H9 (cell line): ENCODE results near the gene SH3PXD2B. TPM values are rescaled to one million over a fixed set of nuclear protein-coding genes. Genes with fewer than 3 reads are reported as not detected.

ENCODE experiments used
- DNase-seq: peaks from one replicate; pipeline ENCODE4 v3.0.0-alpha.2; 2017
- H2AFZ ChIP-seq: one replicate; pipeline ENCODE4 v1.6.1; 2013; ENCODE audit warnings: mild to moderate bottlenecking, low read length, control low read depth, moderate library complexity
- H2AK5ac ChIP-seq: 2 replicates; pipeline ENCODE4 v1.6.1; 2013; ENCODE audit warnings: low read length, control low read depth, mixed read lengths; ENCODE audit not compliant: insufficient read length
- H2BK120ac ChIP-seq: one replicate; pipeline ENCODE4 v1.6.1; 2013; ENCODE audit warnings: low read depth, mild to moderate bottlenecking, low read length, control low read depth, inconsistent platforms; ENCODE audit not compliant: poor library complexity, severe bottlenecking
- H2BK12ac ChIP-seq: 2 replicates; pipeline ENCODE4 v1.6.1; 2013; ENCODE audit warnings: low read length, control low read depth, mixed read lengths, low read depth; ENCODE audit not compliant: insufficient read length
- H2BK15ac ChIP-seq: 2 replicates; pipeline ENCODE4 v1.6.1; 2013; ENCODE audit warnings: low read depth, low read length, control low read depth
- H2BK20ac ChIP-seq: one replicate; pipeline ENCODE4 v1.6.1; 2013; ENCODE audit warnings: low read depth, mild to moderate bottlenecking, low read length, control low read depth, inconsistent platforms; ENCODE audit not compliant: poor library complexity, severe bottlenecking
- H2BK5ac ChIP-seq: 2 replicates; pipeline ENCODE4 v1.6.1; 2013; ENCODE audit warnings: low read length, control low read depth, mixed read lengths; ENCODE audit not compliant: insufficient read length
- H3K14ac ChIP-seq: 2 replicates; pipeline ENCODE4 v1.6.1; 2013; ENCODE audit warnings: low read length, control low read depth; ENCODE audit not compliant: insufficient read depth
- H3K18ac ChIP-seq: 2 replicates; pipeline ENCODE4 v1.6.1; 2013; ENCODE audit warnings: low read depth, mild to moderate bottlenecking, mixed read lengths, low read length, control low read depth; ENCODE audit not compliant: insufficient read length
- H3K23ac ChIP-seq: 2 replicates; pipeline ENCODE4 v1.6.1; 2013; ENCODE audit warnings: low read length, control low read depth, mixed read lengths, low read depth; ENCODE audit not compliant: insufficient read length
- H3K23me2 ChIP-seq: 2 replicates; pipeline ENCODE4 v1.6.1; 2013; ENCODE audit warnings: low read depth, mild to moderate bottlenecking, mixed read lengths, low read length, control low read depth; ENCODE audit not compliant: insufficient read length, poor library complexity, severe bottlenecking
- H3K27ac ChIP-seq: 2 replicates; pipeline ENCODE4 v1.5.1; 2013; ENCODE audit warnings: low read length, control low read depth, mixed read lengths, low read depth; ENCODE audit not compliant: insufficient read length
- H3K27me3 ChIP-seq: 2 replicates; pipeline ENCODE4 v1.6.1; 2013; ENCODE audit warnings: low read length, control low read depth, inconsistent platforms; ENCODE audit not compliant: insufficient read depth
- H3K4ac ChIP-seq: 2 replicates; pipeline ENCODE4 v1.6.1; 2013; ENCODE audit warnings: low read depth, mild to moderate bottlenecking, control low read depth, inconsistent platforms, low read length, moderate library complexity
- H3K4me1 ChIP-seq: 2 replicates; pipeline ENCODE4 v1.6.1; 2013; ENCODE audit warnings: low read length, control low read depth, inconsistent platforms; ENCODE audit not compliant: insufficient read depth
- H3K4me2 ChIP-seq: 2 replicates; pipeline ENCODE4 v1.6.1; 2013; ENCODE audit warnings: low read length, control low read depth, mixed read lengths; ENCODE audit not compliant: insufficient read length, insufficient read depth
- H3K56ac ChIP-seq: 2 replicates; pipeline ENCODE4 v1.6.1; 2013; ENCODE audit warnings: low read depth, mild to moderate bottlenecking, mixed read lengths, low read length, control low read depth; ENCODE audit not compliant: insufficient read length
- H3K79me1 ChIP-seq: 2 replicates; pipeline ENCODE4 v1.6.1; 2013; ENCODE audit warnings: low read depth, mild to moderate bottlenecking, moderate library complexity, low read length, control low read depth, inconsistent platforms; ENCODE audit not compliant: insufficient read depth, poor library complexity, severe bottlenecking
- H3K79me2 ChIP-seq: 2 replicates; pipeline ENCODE4 v1.6.1; 2013; ENCODE audit warnings: low read length, control low read depth, inconsistent platforms; ENCODE audit not compliant: insufficient read depth
- H3K9ac ChIP-seq: 2 replicates; pipeline ENCODE4 v1.6.1; 2013; ENCODE audit warnings: low read length, control low read depth, mixed read lengths; ENCODE audit not compliant: insufficient read length; ENCODE audit errors: extremely low read depth
- H3K9me3 ChIP-seq: one replicate; pipeline ENCODE4 v1.6.1; 2013; ENCODE audit warnings: low read depth, low read length, inconsistent platforms; ENCODE audit not compliant: control insufficient read depth
- H3T11ph ChIP-seq: one replicate; pipeline ENCODE4 v1.6.1; 2013; ENCODE audit warnings: mild to moderate bottlenecking, low read length, control low read depth, inconsistent platforms
- H4K20me1 ChIP-seq: one replicate; pipeline ENCODE4 v1.6.1; 2013; ENCODE audit not compliant: control insufficient read depth, insufficient read length, insufficient read depth
- H4K5ac ChIP-seq: 2 replicates; pipeline ENCODE4 v1.6.1; 2013; ENCODE audit warnings: low read depth, mild to moderate bottlenecking, mixed read lengths, low read length, control low read depth; ENCODE audit not compliant: insufficient read length
- H4K8ac ChIP-seq: replicated peaks from 2 replicates; pipeline ENCODE4 v1.6.1; 2013; ENCODE audit warnings: low read length, control low read depth, mixed read lengths, low read depth; ENCODE audit not compliant: insufficient read length
- H4K91ac ChIP-seq: 2 replicates; pipeline ENCODE4 v1.6.1; 2013; ENCODE audit warnings: low read depth, mild to moderate bottlenecking, moderate library complexity, mixed read lengths, low read length, control low read depth; ENCODE audit not compliant: insufficient read length
- H3K27ac Mint-ChIP-seq, 3 experiments: 2 replicates in 2 of 3; 3 replicates in 1 of 3; pipeline ENCODE4 v1.8.0; 2020 to 2021; ENCODE audit warnings: mixed read lengths in 3 of 3, mild to moderate bottlenecking in 1 of 3, moderate library complexity in 1 of 3
- H3K27me3 Mint-ChIP-seq: 2 replicates; pipeline ENCODE4 v1.8.0; 2021; ENCODE audit warnings: low read depth, mild to moderate bottlenecking, moderate library complexity, mixed read lengths
- H3K36me3 Mint-ChIP-seq, 3 experiments: 2 replicates in 2 of 3; 3 replicates in 1 of 3; pipeline ENCODE4 v1.8.0; 2020 to 2021; ENCODE audit warnings: low read depth in 3 of 3, mixed read lengths in 3 of 3; ENCODE audit not compliant: insufficient read depth in 1 of 3
- H3K4me1 Mint-ChIP-seq, 2 experiments: 2 replicates each; pipeline ENCODE4 v1.8.0; 2020; ENCODE audit warnings: mixed read lengths in 2 of 2
- H3K4me3 Mint-ChIP-seq, 2 experiments: 2 replicates in 1 of 2; 3 replicates in 1 of 2; pipeline ENCODE4 v1.8.0; 2020 to 2021; ENCODE audit warnings: mild to moderate bottlenecking in 2 of 2, mixed read lengths in 2 of 2, moderate library complexity in 1 of 2
- H3K9me3 Mint-ChIP-seq, 2 experiments: 2 replicates in 1 of 2; 3 replicates in 1 of 2; pipeline ENCODE4 v1.8.0; 2020; ENCODE audit warnings: mild to moderate bottlenecking in 2 of 2, mixed read lengths in 2 of 2, moderate library complexity in 1 of 2
- CTCF ChIP-seq: fragments of 200-600 bp; sonication (generic); conservative IDR thresholded peaks from 3 replicates; pipeline ENCODE4 v1.8.0; 2021; ENCODE audit warnings: antibody characterized with exemption, mild to moderate bottlenecking
- WGBS: extraction: QIAGEN DNeasy Blood & Tissue Kit; methylation state at CpG from one replicate; pipeline ENCODE4 v1.1.7; 2013; ENCODE audit warnings: missing lambda C conversion rate, low lambda C conversion rate, mixed read lengths; ENCODE audit not compliant: insufficient read length; ENCODE audit errors: extremely low coverage; 5-methylcytosine and 5-hydroxymethylcytosine counted together
- total RNA-seq: library from RNA; stranded (reverse); gene quantifications from 2 replicates; pipeline ENCODE4 v1.2.1, GENCODE V29; 2021

Gene SH3PXD2B
- total RNA-seq, 1 experiment from 2014 or later, result 49.0 TPM

- no peak overlapping the region for H3K4ac ChIP-seq
- H3K27ac ChIP-seq, result no peak overlapping the region
- no peak overlapping the region for H3K56ac ChIP-seq
- Mint-ChIP-seq H3K27me3 (no peaks in the 10 kb centered on the region), H3K27ac (no peak overlapping the region), H3K4me3 (no peak overlapping the region), H3K9me3 (no peaks in the 10 kb centered on the region), H3K36me3 (peaks cover 0 to 24% (median 6%) of the 10 kb centered on the region in 3 experiments; a peak in 5 of 7 replicates), H3K4me1 (peaks cover 2 to 7% of the 10 kb centered on the region in 2 experiments; a peak in 1 of 4 replicates)
- H3K14ac ChIP-seq, result no peak overlapping the region
- no peak overlapping the region for H3K23ac ChIP-seq
- no peak overlapping the region for H2BK120ac ChIP-seq
- no peaks in the 10 kb centered on the region for H3K23me2 ChIP-seq
- no peak for DNase-seq
- H2BK15ac ChIP-seq, result no peak overlapping the region
- H4K8ac ChIP-seq, result no peak overlapping the region
- no peak overlapping the region for H2BK5ac ChIP-seq
- H3K79me2 ChIP-seq, result peaks cover 2% of the 10 kb centered on the region; the same call in 1 of the 2 replicates
- TF ChIP-seq CTCF, result no peak
- no peak overlapping the region for H2AK5ac ChIP-seq
- H3K18ac ChIP-seq, result no peak overlapping the region
- H2BK20ac ChIP-seq, result no peak overlapping the region
- H3K4me2 ChIP-seq, result no peak overlapping the region
- no peaks in the 10 kb centered on the region for H3K9me3 ChIP-seq
- peaks cover 3% of the 10 kb centered on the region for H3K79me1 ChIP-seq
- no peak overlapping the region for H4K91ac ChIP-seq
- WGBS, result no CpG with 5 or more reads among the region's 8 CpGs
- no peak overlapping the region for H4K5ac ChIP-seq
- H3K9ac ChIP-seq, result no peak overlapping the region
- no peak overlapping the region for H2AFZ ChIP-seq
- no peak overlapping the region for H3T11ph ChIP-seq
- H4K20me1 ChIP-seq, result peaks cover 3% of the 10 kb centered on the region
- H3K27me3 ChIP-seq, result no peaks in the 10 kb centered on the region
- no peak overlapping the region for H2BK12ac ChIP-seq
- H3K4me1 ChIP-seq, result no peaks in the 10 kb centered on the region
These were observed 18.8 kb downstream of the SH3PXD2B start for GRCh38 chr5:172435362-172436077.
